Suppressor macrophage treated with lipopolysaccharide for 4 hours (primary cell): ENCODE results near the gene DAAM1.

Experiments
- DNase-seq: peaks from one replicate; pipeline ENCODE4 v3.0.0-alpha.2; 2020

Gene DAAM1

GRCh38 chr14:59228421-59228820, 40.0 kb downstream of the DAAM1 start:
- DNase-seq = no peak

DNA sequence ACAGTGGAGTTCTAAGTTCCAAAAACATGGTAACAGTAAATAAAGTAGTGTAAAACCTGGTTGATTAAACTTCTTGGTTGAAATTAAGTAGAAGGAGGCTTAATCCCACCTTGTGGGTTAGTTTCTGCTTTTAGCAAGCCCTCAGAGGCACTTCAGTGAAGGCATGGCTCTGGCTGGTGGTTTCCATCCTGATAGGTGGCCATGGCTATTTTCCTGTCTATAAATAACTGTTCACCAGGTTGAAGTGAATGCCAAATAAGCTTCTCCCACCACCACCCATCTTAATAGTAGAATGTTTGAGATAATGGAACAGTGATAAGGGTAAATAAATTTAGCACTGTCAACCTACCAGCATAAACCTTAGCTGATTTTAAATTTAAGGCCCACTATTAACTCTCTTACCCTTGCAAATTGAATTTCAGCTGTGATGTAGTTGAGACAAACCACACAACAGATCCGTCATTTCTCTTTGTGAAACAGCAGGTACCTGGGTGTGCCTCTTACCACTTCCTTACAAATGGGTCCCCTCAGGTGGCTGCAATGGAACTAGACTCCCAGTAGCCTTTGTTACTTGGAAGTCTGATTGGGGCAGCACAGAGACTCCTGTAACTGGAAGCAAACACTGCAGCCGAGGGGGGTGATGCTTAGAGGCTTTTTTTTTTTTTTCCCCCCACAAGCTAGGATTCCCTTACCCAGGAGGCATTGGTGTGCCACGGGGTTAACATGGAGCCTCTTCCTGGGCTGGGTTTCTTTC, 41.4 kb downstream of the DAAM1 start:
- DNase-seq = no peak

- DNase-seq = no peak
Measured at GRCh38 chr14:59236195-59236594, 47.7 kb downstream of the DAAM1 start.

DNA sequence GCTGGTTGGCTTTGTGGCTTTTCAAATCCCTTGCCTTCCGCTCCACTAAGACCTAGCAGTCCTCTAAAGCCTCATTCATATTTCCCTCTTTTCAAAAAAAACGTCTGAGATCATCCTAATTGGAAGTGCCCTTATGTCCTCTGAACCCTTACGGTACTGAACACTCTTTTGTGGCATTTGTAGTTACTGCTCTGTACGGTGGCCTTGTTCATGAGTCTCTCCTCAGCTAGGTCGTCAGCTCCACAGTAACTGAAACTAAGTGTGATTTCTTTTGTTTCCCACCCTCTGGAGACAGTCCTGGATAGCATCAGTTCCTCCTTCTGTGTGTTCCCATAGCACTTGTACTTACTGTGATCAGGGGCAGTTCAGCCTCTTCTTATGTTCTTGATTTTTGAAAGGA, 49.7 kb downstream of the DAAM1 start:
- DNase-seq = peak; percentile 15

GRCh38 chr14:59239022-59239421, 50.6 kb downstream of the DAAM1 start:
- DNase-seq = no peak

- peak; percentile 35 for DNase-seq
Measured at GRCh38 chr14:59240356-59240755, 51.9 kb downstream of the DAAM1 start.

DNA sequence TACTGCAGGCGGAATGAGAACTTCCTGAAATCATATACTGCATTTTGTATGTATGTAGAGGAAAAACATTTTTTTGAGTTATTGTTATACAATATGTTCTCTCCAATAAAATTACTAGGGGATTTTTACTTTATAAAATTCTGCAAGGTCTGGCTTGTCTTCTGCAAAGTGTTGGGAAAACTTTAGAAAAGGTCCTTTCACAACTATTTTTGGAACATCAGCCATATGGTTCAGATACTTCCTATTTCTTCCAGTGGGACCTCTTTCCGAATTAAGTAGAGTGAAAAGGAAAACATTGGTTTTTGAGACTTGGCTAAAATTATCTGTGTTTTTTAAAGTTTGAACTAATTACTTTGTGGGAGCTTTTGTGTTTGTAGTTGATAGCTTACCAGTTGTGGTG, 52.7 kb downstream of the DAAM1 start:
- no peak for DNase-seq

GRCh38 chr14:59243174-59243573, 54.7 kb downstream of the DAAM1 start:
- no peak for DNase-seq

DNA sequence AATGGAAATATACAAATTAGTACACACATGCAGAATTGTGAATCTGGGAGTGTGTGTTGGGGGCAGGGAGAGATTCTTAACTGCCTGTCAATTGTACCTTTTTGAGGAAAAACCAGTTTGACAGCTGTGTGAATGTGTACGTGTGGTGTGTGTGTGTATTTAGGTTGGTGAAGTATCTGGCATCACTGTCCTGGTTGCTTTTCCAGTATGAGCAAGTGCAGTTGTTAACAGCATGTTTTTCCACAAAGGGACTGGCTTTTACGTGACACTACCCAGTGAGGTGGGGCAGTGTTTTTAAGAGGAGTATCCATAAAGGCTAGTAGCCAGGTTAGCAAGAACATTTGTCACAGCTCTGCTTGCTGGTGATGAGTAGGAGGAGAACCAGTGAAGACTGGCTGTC, 56.1 kb downstream of the DAAM1 start:
- DNase-seq = no peak

DNA sequence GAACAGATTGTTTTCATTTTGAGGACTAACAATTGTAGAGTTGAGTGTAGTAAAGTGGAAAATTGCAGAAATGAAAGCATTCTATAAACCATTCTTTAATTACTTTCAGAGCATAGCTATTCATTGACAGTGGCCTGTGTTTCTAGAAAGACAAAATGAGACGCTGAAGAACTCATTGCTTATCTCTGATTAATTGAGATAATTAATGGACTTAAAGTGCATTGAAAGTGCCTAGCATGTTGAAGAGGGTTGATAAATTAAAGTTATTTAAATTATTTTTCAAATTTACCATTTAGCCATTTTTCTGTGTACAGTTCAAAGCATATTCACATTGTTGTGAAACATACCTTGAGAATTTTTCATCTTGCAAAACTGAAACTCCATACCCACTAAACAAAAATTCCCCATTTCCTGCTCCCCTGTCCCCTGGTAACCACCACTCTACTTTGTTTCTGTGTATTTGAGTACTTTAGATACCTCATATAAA, 57.4 kb downstream of the DAAM1 start:
- no peak for DNase-seq

- no peak for DNase-seq
Measured at GRCh38 chr14:59246566-59246965, 58.1 kb downstream of the DAAM1 start.

DNA sequence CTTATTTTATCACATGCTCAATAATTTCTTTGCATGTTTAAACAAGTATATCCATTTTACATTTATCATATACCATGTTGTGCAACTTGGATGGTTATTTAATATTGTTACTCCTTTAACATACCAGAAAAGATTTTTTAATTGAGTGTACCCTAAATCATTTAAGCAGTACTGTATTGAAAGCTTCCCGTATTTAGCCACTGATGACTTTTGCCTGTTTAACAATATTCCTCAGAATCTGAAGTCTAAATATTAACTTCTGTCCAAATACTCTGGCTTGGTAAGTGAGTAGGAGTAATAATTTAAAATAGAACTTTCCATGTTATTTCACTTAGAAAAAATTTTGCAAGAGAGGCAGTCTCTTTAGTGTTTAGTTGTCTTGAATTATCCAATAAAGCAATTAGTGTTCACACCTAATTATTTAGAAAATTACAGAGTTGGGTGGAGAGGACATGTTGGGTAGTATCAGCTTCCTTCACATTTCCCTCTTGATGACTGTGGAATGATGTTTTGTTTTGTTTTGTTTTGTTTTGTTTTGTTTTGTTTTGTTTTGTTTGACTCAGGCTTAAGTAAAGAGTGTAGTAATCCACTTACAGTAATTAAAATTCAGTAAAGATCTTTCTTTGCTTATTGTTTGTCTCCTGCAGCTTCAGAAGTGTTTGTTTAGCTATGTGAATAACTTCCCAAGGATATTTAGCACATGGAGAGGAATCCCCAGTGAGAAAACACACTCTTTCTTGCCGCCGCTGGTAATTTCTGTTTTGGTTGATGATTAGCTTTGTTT, 59.5 kb downstream of the DAAM1 start:
- no peak for DNase-seq

DNA sequence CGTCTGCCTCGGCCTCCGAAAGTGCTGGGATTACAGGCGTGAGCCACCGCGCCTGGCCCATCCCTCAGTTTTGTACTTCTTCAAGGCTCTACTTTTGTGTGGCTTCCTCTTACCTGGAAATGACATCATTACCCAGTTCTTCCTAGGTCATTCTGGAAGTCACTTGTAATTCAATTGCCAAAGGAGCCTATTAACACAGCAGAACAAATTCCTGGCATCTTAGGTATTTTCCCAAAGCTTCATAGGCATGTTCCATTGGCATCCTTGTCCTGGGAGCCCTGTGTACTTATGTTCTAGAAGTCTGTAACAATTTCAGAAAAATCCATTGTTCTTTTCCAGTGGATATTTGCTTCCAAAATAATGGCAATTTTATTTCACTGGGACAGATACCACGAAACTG, 60.6 kb downstream of the DAAM1 start:
- no peak for DNase-seq

DNA sequence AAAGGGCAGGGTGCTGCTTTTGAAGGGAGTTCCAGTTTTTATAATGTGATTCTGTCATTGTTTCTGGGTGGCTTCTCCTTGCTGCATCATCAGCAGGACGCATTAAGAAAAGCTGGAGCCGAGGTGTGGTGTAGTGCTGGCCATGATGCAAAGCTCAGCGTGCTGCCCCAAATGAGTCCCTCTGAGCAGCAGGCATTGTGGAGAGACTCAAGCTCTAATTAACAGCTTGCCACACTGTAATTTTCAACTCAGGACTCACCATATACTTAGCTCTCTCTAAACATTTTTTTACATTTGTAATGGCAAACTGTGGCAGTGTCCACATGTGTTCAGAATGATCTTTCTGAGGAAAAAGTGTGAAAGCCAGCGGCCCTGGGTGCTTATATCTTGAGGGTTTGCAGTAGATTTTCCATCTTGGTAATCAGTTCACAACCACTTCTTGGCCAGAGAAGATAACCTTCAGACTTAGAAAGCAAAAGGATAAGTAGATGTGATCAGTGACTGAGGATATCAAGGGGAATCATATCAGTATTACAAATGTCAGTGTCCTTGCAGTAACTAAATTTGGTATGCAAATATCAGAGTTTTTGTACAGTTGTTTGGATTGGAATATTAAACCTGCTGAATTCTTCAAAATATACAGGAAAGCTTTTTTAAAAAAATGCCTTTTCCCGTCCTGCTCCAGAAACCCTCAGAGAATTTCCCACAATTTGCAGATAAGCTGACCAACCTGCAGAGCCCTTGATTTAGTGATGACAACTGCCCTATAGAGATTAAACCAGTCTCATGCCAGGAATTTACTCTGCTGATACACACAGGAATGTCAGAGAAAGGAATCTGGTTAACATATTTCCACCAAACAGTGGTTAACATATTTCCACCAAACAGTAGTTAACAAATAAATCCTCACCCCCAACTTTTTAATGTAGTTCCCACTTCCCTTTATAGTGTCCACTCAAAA, 63.6 kb downstream of the DAAM1 start:
- no peak for DNase-seq

DNA sequence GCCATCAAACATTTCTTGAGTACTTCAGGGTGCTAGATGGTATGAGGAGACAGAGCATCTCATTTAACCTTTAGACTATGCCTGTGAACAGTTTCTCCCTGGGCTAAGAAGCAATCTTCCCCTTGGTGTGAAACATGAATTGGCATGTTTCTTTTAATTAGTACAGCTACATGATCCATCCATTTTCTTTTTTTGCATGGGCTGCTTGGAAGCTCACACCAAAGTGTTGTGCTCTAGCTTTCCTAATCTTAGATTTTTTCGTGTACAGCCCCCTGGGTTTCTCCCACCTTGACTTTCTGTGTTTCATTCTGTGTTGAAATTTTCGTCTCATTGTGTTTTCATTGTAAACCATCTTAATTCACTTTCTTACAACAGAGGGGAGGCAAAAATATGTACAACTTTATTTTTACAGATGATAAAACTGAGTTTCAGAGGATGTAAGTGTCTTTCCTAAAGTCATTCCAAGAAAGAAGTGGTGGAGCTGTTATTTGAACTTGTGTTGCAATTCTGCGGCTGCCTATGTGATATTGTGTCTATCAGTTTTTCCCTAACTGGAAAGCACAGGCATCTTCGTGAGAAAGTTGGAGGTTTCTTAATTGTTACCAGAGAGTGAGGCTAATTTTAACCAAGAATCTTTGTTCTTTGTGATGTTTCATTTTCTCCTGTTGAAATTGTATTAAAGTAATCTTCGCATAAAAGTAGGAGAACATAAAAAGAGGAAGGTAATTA, 64.5 kb downstream of the DAAM1 start:
- peak; percentile 17 for DNase-seq

DNA sequence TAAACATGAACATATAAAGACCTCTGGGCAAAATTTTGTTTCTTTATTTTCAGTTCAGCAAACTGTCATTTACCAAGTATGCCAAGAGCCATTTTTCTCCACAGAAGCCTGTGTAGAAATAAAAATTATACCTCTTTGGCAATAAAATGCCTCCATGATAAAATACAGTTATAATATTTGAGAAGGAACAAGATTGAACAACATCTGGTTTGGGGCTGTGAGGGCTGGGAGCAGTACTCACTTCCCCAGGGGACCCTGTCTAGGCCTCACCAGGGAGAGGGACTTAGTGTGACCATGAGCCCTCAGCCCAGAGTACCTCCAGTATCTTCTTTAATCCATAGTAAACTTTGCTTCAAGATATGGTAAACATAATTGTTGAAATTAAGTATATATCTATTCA, 65.1 kb downstream of the DAAM1 start:
- DNase-seq = no peak

GRCh38 chr14:59254146-59254910, 65.9 kb downstream of the DAAM1 start:
- no peak for DNase-seq

- peak; percentile 30 for DNase-seq
Measured at GRCh38 chr14:59254911-59255545, 66.6 kb downstream of the DAAM1 start.

GRCh38 chr14:59256331-59256730, 67.9 kb downstream of the DAAM1 start:
- DNase-seq = no peak

- no peak for DNase-seq
Measured at GRCh38 chr14:59261334-59261733, 72.9 kb downstream of the DAAM1 start.
